C4-2B (cell line): ENCODE data around the gene FRMD5.

ENCODE experiments used
- ZFX ChIP-seq: fragments of 450-650 bp; IDR thresholded peaks from 2 replicates; pipeline ENCODE4 v1.6.1; 2017
- TF ChIP-seq, protein P1 (sequence below): fragments of 450-650 bp; conservative IDR thresholded peaks from 2 replicates; pipeline ENCODE4 v1.5.1; 2017; ENCODE audit warnings: mild to moderate bottlenecking

DNA sequence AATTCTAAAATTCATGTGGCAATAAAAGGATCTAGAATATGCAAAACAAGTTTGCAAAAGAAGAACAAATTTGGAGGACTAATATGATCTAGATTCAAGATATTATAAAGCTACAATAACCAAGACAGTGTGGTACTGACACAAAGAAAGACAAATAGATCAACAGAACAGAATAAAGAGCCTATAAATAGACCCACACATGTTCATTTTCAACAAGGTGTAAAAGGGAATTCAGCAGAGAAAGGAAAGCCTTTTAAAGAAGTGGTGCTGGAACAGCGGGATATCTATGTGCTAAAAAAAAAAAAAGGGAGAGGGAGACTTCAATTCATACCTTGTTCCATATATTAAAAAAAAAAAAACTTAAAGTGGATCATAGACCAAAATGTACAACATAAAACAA lies 219.3 kb downstream of the FRMD5 start:
- TF ChIP-seq, protein P1, sequence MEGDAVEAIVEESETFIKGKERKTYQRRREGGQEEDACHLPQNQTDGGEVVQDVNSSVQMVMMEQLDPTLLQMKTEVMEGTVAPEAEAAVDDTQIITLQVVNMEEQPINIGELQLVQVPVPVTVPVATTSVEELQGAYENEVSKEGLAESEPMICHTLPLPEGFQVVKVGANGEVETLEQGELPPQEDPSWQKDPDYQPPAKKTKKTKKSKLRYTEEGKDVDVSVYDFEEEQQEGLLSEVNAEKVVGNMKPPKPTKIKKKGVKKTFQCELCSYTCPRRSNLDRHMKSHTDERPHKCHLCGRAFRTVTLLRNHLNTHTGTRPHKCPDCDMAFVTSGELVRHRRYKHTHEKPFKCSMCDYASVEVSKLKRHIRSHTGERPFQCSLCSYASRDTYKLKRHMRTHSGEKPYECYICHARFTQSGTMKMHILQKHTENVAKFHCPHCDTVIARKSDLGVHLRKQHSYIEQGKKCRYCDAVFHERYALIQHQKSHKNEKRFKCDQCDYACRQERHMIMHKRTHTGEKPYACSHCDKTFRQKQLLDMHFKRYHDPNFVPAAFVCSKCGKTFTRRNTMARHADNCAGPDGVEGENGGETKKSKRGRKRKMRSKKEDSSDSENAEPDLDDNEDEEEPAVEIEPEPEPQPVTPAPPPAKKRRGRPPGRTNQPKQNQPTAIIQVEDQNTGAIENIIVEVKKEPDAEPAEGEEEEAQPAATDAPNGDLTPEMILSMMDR, result no peak
- no peak for TF ChIP-seq ZFX
